Measurements from ENCODE around the gene HYCC1.
"Not testable (repeated sequence)": the region's sequence is repeated elsewhere in the genome, so short reads cannot be mapped to it uniquely, and the experiment has no call there.

HYCC1 gene

GRCh38 chr7:23058408-23059096, 44.6 kb upstream of the HYCC1 start:
- no peak overlapping the region for H3K4me2 ChIP-seq (ENCODE audit: low read length)
- H2AFZ ChIP-seq (ENCODE audit: low read length): no peak overlapping the region
- no peaks in the 10 kb centered on the region for H3K4me1 ChIP-seq (ENCODE audit: insufficient read depth, low read length, severe bottlenecking)

DNA sequence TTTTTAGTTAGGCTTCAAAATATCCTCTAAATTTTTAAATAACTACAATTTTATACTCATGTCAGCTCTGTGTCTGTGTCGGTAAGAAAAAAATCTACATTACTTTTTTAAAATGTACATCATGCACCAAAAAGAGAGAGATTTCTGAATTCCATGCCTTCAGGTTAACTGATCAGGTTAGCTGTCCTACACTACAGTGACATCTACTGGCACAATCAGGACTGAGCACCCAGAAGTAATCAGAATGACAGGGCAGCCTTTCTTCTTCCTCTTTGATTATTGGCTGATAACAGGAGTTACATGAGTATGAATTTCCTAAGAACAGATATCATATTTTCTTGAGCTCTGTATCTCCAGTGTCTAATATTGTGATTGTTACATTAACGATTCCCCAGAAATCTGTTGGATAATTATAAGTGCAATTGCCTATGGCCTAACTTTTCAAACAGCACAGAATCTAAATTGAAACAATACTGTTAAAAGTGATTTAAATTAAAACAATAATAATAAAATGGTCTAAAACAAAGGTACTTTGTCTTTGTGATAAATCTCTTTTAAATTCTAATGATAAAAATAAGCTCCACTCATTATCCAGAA, 41.8 kb upstream of the HYCC1 start:
- TF ChIP-seq EZH2 (IDR thresholded peaks at IDR 0.05; ENCODE audit: borderline replicate concordance, low read length) (no peak), CTCF (IDR thresholded peaks at IDR 0.05; ENCODE audit: low read length) (peak; percentile 99)
- no peak overlapping the region for H3K9ac ChIP-seq (ENCODE audit: low read length)
- H3K9me3 ChIP-seq (ENCODE audit: low read length): no peaks in the 10 kb centered on the region
- no peak overlapping the region for H3K4me2 ChIP-seq (ENCODE audit: low read length)
- no peaks in the 10 kb centered on the region for H3K9me2 ChIP-seq (ENCODE audit: low read depth, low read length)
- no peaks in the 10 kb centered on the region for H3K4me1 ChIP-seq (ENCODE audit: insufficient read depth, low read length, severe bottlenecking)
- H3K4me3 ChIP-seq (ENCODE audit: low read depth, low read length, poor library complexity, severe bottlenecking): no peak overlapping the region
- H4K20me1 ChIP-seq (ENCODE audit: insufficient read depth, low read length): no peaks in the 10 kb centered on the region
- no peak overlapping the region for H3K27ac ChIP-seq (ENCODE audit: low read depth, low read length, poor library complexity, severe bottlenecking)
- no peaks in the 10 kb centered on the region for H3K27me3 ChIP-seq (ENCODE audit: insufficient read depth, low read length)
- H3K36me3 ChIP-seq (ENCODE audit: insufficient read depth, low read length): no peaks in the 10 kb centered on the region
- no peaks in the 10 kb centered on the region for H3K79me2 ChIP-seq (ENCODE audit: insufficient read depth, low read length)
- H3F3A ChIP-seq (ENCODE audit: insufficient read depth, low read length): no peaks in the 10 kb centered on the region
- H2AFZ ChIP-seq (ENCODE audit: low read length): no peak overlapping the region

More at GRCh38 chr7:23058408-23059096, 44.6 kb upstream of the HYCC1 start:
- Histone ChIP-seq H3K27ac (ENCODE audit: low read depth, low read length, poor library complexity, severe bottlenecking) (no peak overlapping the region), H3K9me3 (ENCODE audit: low read length) (no peaks in the 10 kb centered on the region), H3K4me3 (ENCODE audit: low read depth, low read length, poor library complexity, severe bottlenecking) (no peak overlapping the region), H3K36me3 (ENCODE audit: insufficient read depth, low read length) (no peaks in the 10 kb centered on the region), H3K79me2 (ENCODE audit: insufficient read depth, low read length) (no peaks in the 10 kb centered on the region), H4K20me1 (ENCODE audit: insufficient read depth, low read length) (no peaks in the 10 kb centered on the region), H3K9me2 (ENCODE audit: low read depth, low read length) (no peaks in the 10 kb centered on the region), H3K9ac (ENCODE audit: low read length) (no peak overlapping the region), H3F3A (ENCODE audit: insufficient read depth, low read length) (no peaks in the 10 kb centered on the region), H3K27me3 (ENCODE audit: insufficient read depth, low read length) (no peaks in the 10 kb centered on the region)
- TF ChIP-seq CTCF (IDR thresholded peaks at IDR 0.05; ENCODE audit: low read length): no peak
- no peak for TF ChIP-seq EZH2 (IDR thresholded peaks at IDR 0.05; ENCODE audit: borderline replicate concordance, low read length)

DNA sequence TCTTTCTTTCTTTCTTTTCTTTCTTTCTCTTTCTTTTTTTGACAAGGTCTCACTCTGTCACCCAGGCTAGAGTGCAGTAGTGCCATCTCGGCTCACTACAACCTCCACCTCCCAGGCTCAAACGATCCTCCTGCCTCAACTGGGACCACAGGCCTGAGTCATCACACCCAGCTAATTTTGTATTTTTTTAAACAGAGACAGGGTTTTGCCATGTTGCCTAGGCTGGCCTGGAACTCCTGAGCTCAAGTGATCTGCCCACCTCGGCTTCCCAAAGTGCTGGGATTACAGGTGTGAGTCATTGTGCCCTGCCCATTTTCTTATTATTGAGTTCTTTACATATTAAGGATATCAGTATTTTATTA, 37.2 kb upstream of the HYCC1 start:
- not testable (repeated sequence) for H3K4me1 ChIP-seq (ENCODE audit: insufficient read depth, low read length, severe bottlenecking); H3F3A ChIP-seq (ENCODE audit: insufficient read depth, low read length); H3K9me3 ChIP-seq (ENCODE audit: low read length); H3K36me3 ChIP-seq (ENCODE audit: insufficient read depth, low read length); H3K9ac ChIP-seq (ENCODE audit: low read length); H3K27me3 ChIP-seq (ENCODE audit: insufficient read depth, low read length); H3K9me2 ChIP-seq (ENCODE audit: low read depth, low read length); H3K4me2 ChIP-seq (ENCODE audit: low read length); H4K20me1 ChIP-seq (ENCODE audit: insufficient read depth, low read length); H3K79me2 ChIP-seq (ENCODE audit: insufficient read depth, low read length); H2AFZ ChIP-seq (ENCODE audit: low read length); H3K4me3 ChIP-seq (ENCODE audit: low read depth, low read length, poor library complexity, severe bottlenecking); H3K27ac ChIP-seq (ENCODE audit: low read depth, low read length, poor library complexity, severe bottlenecking)

DNA sequence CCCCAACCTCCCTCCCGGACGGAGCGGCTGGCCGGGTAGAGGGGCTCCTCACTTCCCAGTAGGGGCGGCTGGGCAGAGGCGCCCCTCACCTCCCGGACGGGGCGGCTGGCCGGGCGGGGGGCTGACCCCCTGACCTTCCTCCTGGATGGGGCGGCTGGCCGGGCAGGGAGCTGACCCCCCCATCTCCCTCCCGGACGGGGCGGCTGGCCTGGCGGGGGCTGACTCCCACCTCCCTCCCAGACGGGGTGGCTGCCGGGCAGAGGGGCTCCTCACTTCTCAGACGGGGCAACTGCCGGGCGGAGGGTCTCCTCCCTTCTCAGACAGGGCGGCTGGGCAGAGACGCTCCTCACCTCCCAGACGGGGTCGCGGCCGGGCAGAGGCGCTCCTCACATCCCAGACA, 32.4 kb upstream of the HYCC1 start:
- not testable (repeated sequence) for H3K27me3 ChIP-seq (ENCODE audit: insufficient read depth, low read length); H3F3A ChIP-seq (ENCODE audit: insufficient read depth, low read length); H3K4me3 ChIP-seq (ENCODE audit: low read depth, low read length, poor library complexity, severe bottlenecking); H4K20me1 ChIP-seq (ENCODE audit: insufficient read depth, low read length); H3K9me2 ChIP-seq (ENCODE audit: low read depth, low read length); H3K9ac ChIP-seq (ENCODE audit: low read length); H3K79me2 ChIP-seq (ENCODE audit: insufficient read depth, low read length); H3K4me1 ChIP-seq (ENCODE audit: insufficient read depth, low read length, severe bottlenecking); H3K36me3 ChIP-seq (ENCODE audit: insufficient read depth, low read length); H3K27ac ChIP-seq (ENCODE audit: low read depth, low read length, poor library complexity, severe bottlenecking); H3K9me3 ChIP-seq (ENCODE audit: low read length); H2AFZ ChIP-seq (ENCODE audit: low read length); H3K4me2 ChIP-seq (ENCODE audit: low read length)

DNA sequence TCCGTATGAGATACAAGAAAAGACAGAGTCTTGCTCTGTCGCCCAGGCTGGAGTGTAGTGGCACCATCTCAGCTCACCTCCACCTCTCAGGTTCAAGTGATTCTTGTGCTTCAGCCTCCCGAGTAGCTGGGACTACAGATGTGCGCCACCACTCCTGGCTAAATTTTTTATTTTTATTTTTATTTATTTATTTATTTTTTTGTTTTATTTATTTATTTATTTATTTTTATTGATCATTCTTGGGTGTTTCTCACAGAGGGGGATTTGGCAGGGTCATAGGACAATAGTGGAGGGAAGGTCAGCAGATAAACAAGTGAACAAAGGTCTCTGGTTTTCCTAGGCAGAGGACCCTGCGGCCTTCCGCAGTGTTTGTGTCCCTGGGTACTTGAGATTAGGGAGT, 31.2 kb upstream of the HYCC1 start:
- H4K20me1 ChIP-seq (ENCODE audit: insufficient read depth, low read length); H3K9ac ChIP-seq (ENCODE audit: low read length); H3K9me3 ChIP-seq (ENCODE audit: low read length); H3K9me2 ChIP-seq (ENCODE audit: low read depth, low read length); H3K4me2 ChIP-seq (ENCODE audit: low read length); H3K27ac ChIP-seq (ENCODE audit: low read depth, low read length, poor library complexity, severe bottlenecking); H2AFZ ChIP-seq (ENCODE audit: low read length); H3K4me3 ChIP-seq (ENCODE audit: low read depth, low read length, poor library complexity, severe bottlenecking); H3K27me3 ChIP-seq (ENCODE audit: insufficient read depth, low read length); H3F3A ChIP-seq (ENCODE audit: insufficient read depth, low read length); H3K79me2 ChIP-seq (ENCODE audit: insufficient read depth, low read length); H3K4me1 ChIP-seq (ENCODE audit: insufficient read depth, low read length, severe bottlenecking); H3K36me3 ChIP-seq (ENCODE audit: insufficient read depth, low read length): not testable (repeated sequence)
